ENCODE data around the gene USP24. TPM values are rescaled to one million over a fixed set of nuclear protein-coding genes. Genes with fewer than 3 reads are reported as not detected.
"Not testable (repeated sequence)": the region's sequence is repeated elsewhere in the genome, so short reads cannot be mapped to it uniquely, and the experiment has no call there.

USP24 gene
- total RNA-seq, 2 experiments from 2014 or later, result 37.1 to 39.7 TPM

DNA sequence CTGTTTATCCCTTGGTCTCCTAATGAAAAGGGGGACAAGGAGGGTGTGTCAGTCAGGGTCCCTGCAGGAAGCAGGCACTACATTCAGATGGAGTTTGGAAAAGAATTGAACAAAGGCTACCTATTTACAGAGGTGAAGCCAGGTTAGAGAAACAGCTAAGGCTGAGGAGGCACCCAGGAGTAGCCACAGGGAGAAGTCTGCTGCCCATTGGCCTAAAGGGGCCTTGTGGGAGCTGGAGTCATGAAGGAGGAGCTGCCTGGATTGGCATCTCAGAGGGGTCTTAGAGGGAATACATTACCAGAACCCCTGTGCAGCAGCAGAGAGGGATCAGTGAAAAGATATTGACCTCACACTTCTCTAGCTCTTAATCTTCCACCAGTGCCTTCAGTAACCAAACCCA lies 31.2 kb upstream of the USP24 start:
- no peak for DNase-seq
- Mint-ChIP-seq H3K4me3 (no peak overlapping the region), H3K4me1 (ENCODE audit: low read depth) (no peaks in the 10 kb centered on the region), H3K27ac (no peak overlapping the region), H3K36me3 (ENCODE audit: low read depth) (no peaks in the 10 kb centered on the region), H3K9me3 (no peaks in the 10 kb centered on the region), H3K27me3 (ENCODE audit: low read depth) (no peaks in the 10 kb centered on the region)
- intact Hi-C loops (cut with micrococcal nuclease), result no loop called here
- CTCF ChIA-PET, result interaction anchor here (0.6 kb wide), 1 partner anchor 31 kb away, joined by 4 read pairs; no protein-coding TSS in a partner anchor

DNA sequence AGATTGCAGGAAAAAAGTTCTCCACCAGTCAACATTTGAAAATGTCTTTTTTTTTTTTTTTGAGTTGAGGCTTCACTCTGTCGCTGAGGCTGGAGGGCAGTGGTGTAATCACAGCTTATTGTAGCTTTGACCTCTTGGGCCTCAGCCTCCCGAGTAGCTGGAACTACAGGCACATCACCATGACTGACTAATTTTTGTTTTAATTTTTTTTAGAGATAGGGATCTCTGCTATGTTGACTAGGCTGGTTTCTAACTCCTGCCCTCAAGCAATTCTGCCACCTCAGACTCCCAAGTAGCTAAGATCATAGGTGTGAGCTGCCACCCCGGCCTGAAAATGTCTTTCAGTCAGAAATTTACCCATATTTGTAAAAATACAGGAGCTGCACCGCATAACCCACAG lies 30.6 kb upstream of the USP24 start:
- H3K27ac Mint-ChIP-seq, result no peak overlapping the region
- CTCF ChIA-PET, result interaction anchor here (0.6 kb wide), 1 partner anchor 32 kb away, joined by 4 read pairs; no protein-coding TSS in a partner anchor
- no peak for DNase-seq
- no peaks in the 10 kb centered on the region for H3K27me3 Mint-ChIP-seq (ENCODE audit: low read depth)
- H3K9me3 Mint-ChIP-seq, result no peaks in the 10 kb centered on the region
- no peaks in the 10 kb centered on the region for H3K4me1 Mint-ChIP-seq (ENCODE audit: low read depth)
- no peak overlapping the region for H3K4me3 Mint-ChIP-seq
- H3K36me3 Mint-ChIP-seq (ENCODE audit: low read depth), result no peaks in the 10 kb centered on the region
- intact Hi-C loops (cut with micrococcal nuclease), result no loop called here

DNA sequence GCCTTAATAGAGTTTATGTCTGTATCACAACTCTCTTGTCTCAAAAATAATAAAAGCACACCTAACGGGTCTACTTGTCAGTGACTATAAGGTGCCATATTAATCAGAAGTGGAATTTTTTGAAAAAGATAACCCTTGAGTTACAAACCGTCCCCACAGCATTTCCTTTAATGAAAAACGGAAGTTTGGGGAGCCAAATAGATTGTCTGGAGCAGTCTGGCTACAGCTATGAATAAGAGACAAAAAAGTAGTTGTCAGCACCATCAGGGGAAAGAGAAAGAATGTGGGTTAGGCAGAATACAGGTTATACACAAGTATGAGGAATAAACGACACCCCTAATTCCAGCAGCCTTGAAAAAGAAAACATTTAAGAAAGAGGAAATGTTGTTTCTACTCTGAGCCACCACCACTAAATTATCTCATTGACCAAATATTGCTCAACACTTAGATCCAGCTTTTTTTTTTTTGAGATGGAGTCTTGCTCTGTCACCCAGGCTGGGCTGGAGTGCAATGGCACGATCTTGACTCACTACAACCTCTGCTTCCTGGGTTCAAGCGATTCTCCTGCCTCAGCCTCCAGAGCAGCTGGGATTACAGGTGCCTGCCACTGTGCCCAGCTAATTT lies 29.4 kb upstream of the USP24 start:
- H3K36me3 Mint-ChIP-seq (ENCODE audit: low read depth), result no peaks in the 10 kb centered on the region
- H3K4me1 Mint-ChIP-seq (ENCODE audit: low read depth), result no peaks in the 10 kb centered on the region
- no peak for DNase-seq
- H3K9me3 Mint-ChIP-seq, result no peaks in the 10 kb centered on the region
- CTCF ChIA-PET, result no interaction called here
- H3K27ac Mint-ChIP-seq, result no peak overlapping the region
- no peak overlapping the region for H3K4me3 Mint-ChIP-seq
- no peaks in the 10 kb centered on the region for H3K27me3 Mint-ChIP-seq (ENCODE audit: low read depth)
- intact Hi-C loops (cut with micrococcal nuclease), result no loop called here

GRCh38 chr1:55243655-55244054 lies 28.5 kb upstream of the USP24 start:
- Mint-ChIP-seq H3K4me1 (ENCODE audit: low read depth) (no peaks in the 10 kb centered on the region), H3K4me3 (no peak overlapping the region), H3K9me3 (no peaks in the 10 kb centered on the region), H3K27ac (no peak overlapping the region), H3K36me3 (ENCODE audit: low read depth) (no peaks in the 10 kb centered on the region), H3K27me3 (ENCODE audit: low read depth) (no peaks in the 10 kb centered on the region)
- intact Hi-C loops (cut with micrococcal nuclease), result no loop called here
- no peak for DNase-seq
- CTCF ChIA-PET, result no interaction called here

DNA sequence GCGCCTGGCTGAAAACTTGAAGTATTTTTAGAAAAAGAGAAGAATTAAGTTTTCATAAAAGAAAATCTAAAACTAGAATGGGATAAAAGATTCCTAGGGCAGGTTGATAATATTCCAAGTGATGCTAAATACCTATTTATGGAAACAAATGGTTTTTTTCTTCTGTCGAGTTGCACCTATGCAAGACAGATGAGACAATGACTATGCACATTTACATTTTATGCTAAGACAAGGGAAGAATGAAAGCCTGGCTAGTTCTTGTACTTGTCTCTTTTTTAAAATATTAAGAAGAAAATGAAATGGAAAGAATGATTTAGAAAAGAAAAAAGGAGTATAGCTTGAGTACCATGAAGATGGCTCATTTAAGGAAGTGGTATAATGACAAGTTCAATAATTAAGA lies 24.4 kb upstream of the USP24 start:
- no peaks in the 10 kb centered on the region for H3K36me3 Mint-ChIP-seq (ENCODE audit: low read depth)
- DNase-seq, result no peak
- no peaks in the 10 kb centered on the region for H3K4me1 Mint-ChIP-seq (ENCODE audit: low read depth)
- CTCF ChIA-PET, result no interaction called here
- no peak overlapping the region for H3K27ac Mint-ChIP-seq
- intact Hi-C loops (cut with micrococcal nuclease), result no loop called here
- no peaks in the 10 kb centered on the region for H3K9me3 Mint-ChIP-seq
- H3K4me3 Mint-ChIP-seq, result no peak overlapping the region
- H3K27me3 Mint-ChIP-seq (ENCODE audit: low read depth), result no peaks in the 10 kb centered on the region

DNA sequence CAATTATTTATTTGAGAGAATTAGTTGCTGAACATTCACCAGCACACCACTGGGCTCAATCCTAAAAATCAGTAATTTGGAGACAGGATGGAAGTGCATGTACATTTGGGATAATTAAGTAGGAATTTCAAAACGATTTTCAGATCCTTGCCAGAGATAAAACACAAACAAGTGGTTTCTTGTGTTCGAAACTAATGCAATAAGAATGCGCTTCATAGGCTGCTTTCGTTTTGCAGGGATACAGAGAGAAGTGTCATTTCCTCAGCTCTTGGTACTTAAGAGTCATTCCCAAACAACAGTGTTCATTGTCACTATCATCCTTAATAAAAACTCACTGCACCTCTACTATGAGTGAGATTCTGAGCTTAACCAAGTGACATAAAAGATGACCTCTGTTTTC lies 20.6 kb upstream of the USP24 start:
- CTCF ChIA-PET, result interaction anchor here (1.0 kb wide), 1 partner anchor 22 kb away, joined by 3 read pairs; no protein-coding TSS in a partner anchor

GRCh38 chr1:55234016-55234415 lies 18.9 kb upstream of the USP24 start:
- CTCF ChIA-PET, result no interaction called here
- peaks cover 9% of the 10 kb centered on the region for H3K27me3 Mint-ChIP-seq (ENCODE audit: low read depth)
- H3K4me3 Mint-ChIP-seq, result no peak overlapping the region
- H3K36me3 Mint-ChIP-seq (ENCODE audit: low read depth), result no peaks in the 10 kb centered on the region
- intact Hi-C loops (cut with micrococcal nuclease), result no loop called here
- no peak for DNase-seq
- peaks cover 11% of the 10 kb centered on the region for H3K4me1 Mint-ChIP-seq (ENCODE audit: low read depth)
- no peak overlapping the region for H3K27ac Mint-ChIP-seq
- no peaks in the 10 kb centered on the region for H3K9me3 Mint-ChIP-seq

More for the DNA sequence above, 20.6 kb upstream of the USP24 start:
- Mint-ChIP-seq H3K4me1 (ENCODE audit: low read depth) (peaks cover 11% of the 10 kb centered on the region), H3K27ac (no peak overlapping the region), H3K4me3 (no peak overlapping the region), H3K36me3 (ENCODE audit: low read depth) (no peaks in the 10 kb centered on the region), H3K9me3 (no peaks in the 10 kb centered on the region), H3K27me3 (ENCODE audit: low read depth) (peaks cover 9% of the 10 kb centered on the region)
- intact Hi-C loops (cut with micrococcal nuclease), result no loop called here
- no peak for DNase-seq

GRCh38 chr1:55233145-55233777 lies 18.1 kb upstream of the USP24 start:
- Mint-ChIP-seq H3K27me3 (ENCODE audit: low read depth) (peaks cover 9% of the 10 kb centered on the region), H3K36me3 (ENCODE audit: low read depth) (no peaks in the 10 kb centered on the region), H3K27ac (no peak overlapping the region), H3K4me3 (no peak overlapping the region), H3K9me3 (no peaks in the 10 kb centered on the region), H3K4me1 (ENCODE audit: low read depth) (peaks cover 11% of the 10 kb centered on the region)
- CTCF ChIA-PET, result no interaction called here
- intact Hi-C loops (cut with micrococcal nuclease), result no loop called here
- no peak for DNase-seq

- intact Hi-C loops (cut with micrococcal nuclease), result no loop called here
- no peaks in the 10 kb centered on the region for H3K9me3 Mint-ChIP-seq
- H3K27ac Mint-ChIP-seq, result no peak overlapping the region
- no peak overlapping the region for H3K4me3 Mint-ChIP-seq
- H3K4me1 Mint-ChIP-seq (ENCODE audit: low read depth), result peaks cover 11% of the 10 kb centered on the region
- DNase-seq, result no peak
- CTCF ChIA-PET, result no interaction called here
- H3K27me3 Mint-ChIP-seq (ENCODE audit: low read depth), result peaks cover 9% of the 10 kb centered on the region
- no peaks in the 10 kb centered on the region for H3K36me3 Mint-ChIP-seq (ENCODE audit: low read depth)
Measured at GRCh38 chr1:55232448-55233144, 17.4 kb upstream of the USP24 start.

- intact Hi-C loops (cut with micrococcal nuclease), result no loop called here
- Mint-ChIP-seq H3K27ac (no peak overlapping the region), H3K9me3 (peaks cover 2% of the 10 kb centered on the region), H3K4me1 (ENCODE audit: low read depth) (peaks cover 11% of the 10 kb centered on the region), H3K4me3 (no peak overlapping the region), H3K27me3 (ENCODE audit: low read depth) (peaks cover 9% of the 10 kb centered on the region), H3K36me3 (ENCODE audit: low read depth) (peaks cover 2% of the 10 kb centered on the region)
- DNase-seq, result no peak
- CTCF ChIA-PET, result interaction anchor here (1.6 kb wide), 1 partner anchor 89 kb away, joined by 10 read pairs; no protein-coding TSS in a partner anchor
Measured at GRCh38 chr1:55231745-55232144, 16.6 kb upstream of the USP24 start.

- H3K27me3 Mint-ChIP-seq (ENCODE audit: low read depth), result peaks cover 9% of the 10 kb centered on the region
- no peak for DNase-seq
- peaks cover 2% of the 10 kb centered on the region for H3K36me3 Mint-ChIP-seq (ENCODE audit: low read depth)
- intact Hi-C loops (cut with micrococcal nuclease), result no loop called here
- no peak overlapping the region for H3K4me3 Mint-ChIP-seq
- peaks cover 2% of the 10 kb centered on the region for H3K9me3 Mint-ChIP-seq
- H3K4me1 Mint-ChIP-seq (ENCODE audit: low read depth), result peaks cover 11% of the 10 kb centered on the region
- no peak overlapping the region for H3K27ac Mint-ChIP-seq
- CTCF ChIA-PET, result interaction anchor here (1.1 to 1.6 kb wide), 2 partner anchors 26 to 88 kb away, joined by 3 to 10 read pairs; no protein-coding TSS in a partner anchor
Measured at GRCh38 chr1:55230659-55231058, 15.5 kb upstream of the USP24 start.

DNA sequence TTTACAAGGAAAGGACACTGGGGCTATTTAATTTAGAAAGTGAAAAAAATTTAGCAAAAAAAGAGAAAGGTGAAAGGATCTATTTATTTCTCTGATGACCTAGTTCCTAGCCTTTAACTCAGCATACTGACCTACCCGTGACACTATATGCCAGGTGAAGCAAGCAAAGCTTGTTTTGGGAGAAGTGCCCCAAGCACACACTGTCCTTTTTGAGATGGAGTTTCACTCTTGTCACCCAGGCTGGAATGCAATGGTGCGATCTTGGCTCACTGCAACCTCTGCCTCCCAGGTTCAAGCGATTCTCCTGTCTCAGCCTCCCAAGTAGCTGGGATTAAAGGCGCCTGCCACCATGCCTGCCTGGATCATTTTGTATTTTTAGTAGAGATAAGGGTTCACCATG lies 14.6 kb upstream of the USP24 start:
- H3K27ac Mint-ChIP-seq; intact Hi-C loops (cut with micrococcal nuclease); H3K4me3 Mint-ChIP-seq; H3K36me3 Mint-ChIP-seq (ENCODE audit: low read depth); H3K27me3 Mint-ChIP-seq (ENCODE audit: low read depth); DNase-seq; H3K9me3 Mint-ChIP-seq: not testable (repeated sequence)
- H3K4me1 Mint-ChIP-seq (ENCODE audit: low read depth), result peaks cover 11% of the 10 kb centered on the region
- CTCF ChIA-PET, result interaction anchor here (1.1 kb wide), 1 partner anchor 26 kb away, joined by 3 read pairs; no protein-coding TSS in a partner anchor

Data from activated naive CD4-positive, alpha-beta T cell treated with anti-CD3 and anti-CD28 coated beads for 36 hours (primary cell).